Activated naive CD4-positive, alpha-beta T cell treated with Interleukin-2 at 50 U/mL for 16 hours (primary cell): ENCODE measurements around the gene CRYGS.
"Not testable (repeated sequence)": the region's sequence is repeated elsewhere in the genome, so short reads cannot be mapped to it uniquely, and the experiment has no call there.

ENCODE experiments used
- DNase-seq: peaks from one replicate; pipeline ENCODE4 v3.0.0-alpha.2; 2020

The CRYGS gene

GRCh38 chr3:186551387-186551786, 7.2 kb upstream of the CRYGS start:
- no peak for DNase-seq

GRCh38 chr3:186549497-186549896, 5.3 kb upstream of the CRYGS start:
- no peak for DNase-seq

- DNase-seq = no peak
Observed at GRCh38 chr3:186540835-186541226, 3.3 kb downstream of the CRYGS start.

DNA sequence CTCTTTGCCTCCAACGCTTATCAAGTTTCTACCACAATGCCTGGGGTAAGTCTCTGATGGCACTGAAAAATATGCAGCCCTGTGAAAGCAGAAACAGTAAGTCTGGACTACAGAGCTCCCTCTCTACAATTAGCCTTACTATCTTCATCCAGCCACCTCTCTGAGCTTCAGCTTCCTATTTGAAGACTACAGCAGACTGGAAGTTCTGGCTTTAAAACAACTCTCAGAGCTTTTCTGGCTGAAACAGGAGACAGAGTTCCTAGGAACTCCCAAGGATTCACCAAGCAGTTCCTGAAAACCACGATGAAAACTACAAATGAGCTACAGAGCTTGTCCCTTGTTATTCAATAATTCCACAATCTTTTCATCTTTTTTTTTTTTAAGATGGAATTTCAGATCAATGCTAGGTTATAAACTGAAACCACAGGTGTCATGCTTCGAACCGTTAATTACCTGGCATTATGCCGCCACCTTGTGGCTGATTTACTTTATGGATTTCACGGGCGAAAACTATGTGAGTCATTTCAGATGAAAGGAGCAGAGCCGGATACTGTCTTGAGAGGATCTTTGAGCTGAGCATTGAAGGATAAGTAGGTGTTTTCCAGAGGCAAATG, 3.9 kb downstream of the CRYGS start:
- peak; percentile 83 for DNase-seq

DNA sequence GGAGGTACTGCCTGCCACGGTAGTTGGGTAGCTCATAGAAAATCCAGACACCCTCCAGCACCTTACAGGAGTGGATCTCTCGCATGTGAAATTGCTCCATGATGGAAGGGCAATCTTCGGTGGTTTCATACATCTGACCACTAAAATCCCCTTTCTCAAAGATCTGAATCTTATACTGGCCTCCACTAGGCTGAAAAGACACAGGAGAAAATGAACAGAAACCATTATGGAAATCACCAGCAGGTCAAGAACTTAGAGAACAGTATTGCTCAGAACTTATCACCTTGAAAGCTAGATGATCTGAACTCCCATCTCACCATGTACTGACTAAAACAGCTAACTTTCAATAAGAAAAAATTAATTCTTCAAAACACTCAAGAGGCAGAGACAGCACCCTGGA, 5.4 kb downstream of the CRYGS start:
- no peak for DNase-seq

- no peak for DNase-seq
Observed at GRCh38 chr3:186536883-186537844, 7.0 kb downstream of the CRYGS start.

GRCh38 chr3:186534113-186534669, 10.0 kb downstream of the CRYGS start:
- peak; percentile 57 for DNase-seq

- no peak for DNase-seq
Observed at GRCh38 chr3:186532598-186533072, 11.5 kb downstream of the CRYGS start.

DNA sequence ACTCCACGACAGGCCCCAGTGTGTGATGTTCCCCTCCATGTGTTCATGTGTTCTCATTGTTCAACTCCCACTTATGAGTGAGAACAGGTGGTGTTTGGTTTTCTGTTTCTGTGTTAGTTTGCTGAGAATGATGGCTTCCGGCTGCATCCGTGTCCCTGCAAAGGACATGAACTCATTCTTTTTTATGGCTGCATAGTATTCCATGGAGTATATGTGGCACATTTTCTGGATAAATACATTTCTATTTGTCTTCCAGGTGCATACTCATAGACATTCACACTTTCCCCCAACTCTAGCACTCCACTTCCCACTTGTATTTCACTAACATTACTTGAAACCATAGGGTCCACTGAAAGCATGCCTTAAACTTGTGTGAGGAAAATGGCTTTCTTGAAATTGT, 12.5 kb downstream of the CRYGS start:
- DNase-seq = not testable (repeated sequence)

- no peak for DNase-seq
Observed at GRCh38 chr3:186530415-186530814, 13.8 kb downstream of the CRYGS start.

- DNase-seq = no peak
Observed at GRCh38 chr3:186529201-186529999, 14.8 kb downstream of the CRYGS start.

DNA sequence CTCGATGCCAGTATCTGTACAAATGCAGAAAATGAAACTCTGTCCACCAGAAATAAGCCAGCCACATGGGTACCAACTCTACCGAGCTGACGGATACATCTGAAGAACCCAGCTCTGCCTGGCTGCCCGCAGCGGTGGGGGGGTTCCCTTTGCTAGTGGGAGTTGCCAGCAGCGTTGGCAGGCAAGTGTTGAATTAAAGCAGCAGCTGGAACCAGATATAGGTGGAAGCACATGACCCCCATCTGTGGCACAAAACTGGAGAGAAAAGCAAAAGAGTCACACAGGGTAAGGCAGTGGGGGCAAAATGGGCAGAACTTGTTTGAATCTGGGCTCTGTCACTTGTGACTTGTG, 17.9 kb downstream of the CRYGS start:
- DNase-seq = no peak

GRCh38 chr3:186525369-186526255, 18.6 kb downstream of the CRYGS start:
- no peak for DNase-seq

- DNase-seq = no peak
Observed at GRCh38 chr3:186524616-186525015, 19.6 kb downstream of the CRYGS start.

- no peak for DNase-seq
Observed at GRCh38 chr3:186523434-186523833, 20.7 kb downstream of the CRYGS start.

GRCh38 chr3:186523022-186523421, 21.2 kb downstream of the CRYGS start:
- no peak for DNase-seq

- DNase-seq = peak; percentile 38
Observed at GRCh38 chr3:186520957-186521842, 23.0 kb downstream of the CRYGS start.

DNA sequence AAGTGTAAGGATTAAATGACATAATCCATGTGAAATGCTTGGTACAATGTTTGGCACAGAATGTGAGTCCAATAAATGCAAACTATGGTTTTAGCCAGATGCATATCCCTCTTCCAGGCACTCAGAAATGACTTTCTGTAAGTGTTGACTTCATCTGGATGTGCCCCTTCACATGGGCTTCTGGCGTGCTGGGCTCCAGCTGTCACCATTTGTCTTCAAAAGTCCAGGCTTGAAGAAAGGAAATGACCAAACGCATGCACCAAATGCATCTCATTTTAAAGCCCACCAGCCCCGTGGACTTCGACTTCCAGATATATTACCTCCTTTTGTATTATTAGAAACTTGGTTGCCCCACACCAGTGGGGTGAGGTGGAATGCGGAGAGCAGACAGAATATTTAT, 23.7 kb downstream of the CRYGS start:
- no peak for DNase-seq

DNA sequence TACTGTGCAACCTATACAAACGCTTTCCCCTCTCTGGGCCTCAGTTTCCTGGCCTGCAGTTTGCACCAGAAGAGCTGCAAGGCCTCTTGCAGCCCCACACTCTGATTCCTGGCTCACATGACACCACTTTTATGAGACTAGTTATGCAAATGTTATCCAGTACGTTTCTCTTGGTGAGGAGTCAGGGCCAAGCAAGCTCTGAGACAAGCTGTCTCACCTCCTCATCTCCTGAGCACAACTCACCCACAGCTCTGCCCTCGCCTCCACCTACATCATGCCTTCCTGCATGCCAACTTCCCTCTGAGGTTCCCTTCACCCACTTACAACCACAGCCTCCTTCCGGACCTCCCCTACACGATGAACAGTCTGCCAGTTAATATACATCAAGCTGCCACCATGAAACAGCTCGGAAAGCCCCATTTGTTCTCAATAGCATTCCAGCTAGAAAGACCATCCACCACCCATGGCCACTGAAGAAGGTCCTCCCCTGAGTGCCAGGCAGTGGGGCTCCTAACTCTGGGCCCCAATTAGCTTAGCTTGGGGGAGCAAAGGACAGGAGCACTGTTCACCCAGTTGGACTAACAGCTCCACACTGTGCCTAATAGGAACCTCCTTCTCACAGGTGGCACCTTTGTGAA, 25.0 kb downstream of the CRYGS start:
- peak; percentile 72 for DNase-seq

- DNase-seq = no peak
Observed at GRCh38 chr3:186517218-186517617, 27.0 kb downstream of the CRYGS start.
